SK-N-MC (cell line): ENCODE data around the gene EID3.

ENCODE experiments used
- DNase-seq: peaks from one replicate; pipeline ENCODE4 v3.0.0-alpha.2; 2011; ENCODE audit warnings: low read depth, low spot score
- H3K27ac ChIP-seq: fragments of 200-600 bp; sonication (generic); 2 replicates; pipeline ENCODE4 v1.5.1; 2016; ENCODE audit warnings: mixed run types
- H3K36me3 ChIP-seq: fragments of 200-600 bp; sonication (generic); 2 replicates; pipeline ENCODE4 v1.6.1; 2017; ENCODE audit warnings: antibody characterized with exemption, low read length, mixed read lengths; ENCODE audit not compliant: insufficient read depth
- H3K4me3 ChIP-seq: fragments of 200-600 bp; sonication (generic); 2 replicates; pipeline ENCODE4 v1.5.1; 2016
- H3K9ac ChIP-seq: fragments of 200-600 bp; sonication (generic); 2 replicates; pipeline ENCODE4 v1.8.0; 2017; ENCODE audit warnings: mixed run types, mixed read lengths; ENCODE audit not compliant: insufficient read length
- H3K9me3 ChIP-seq: fragments of 200-600 bp; sonication (generic); 2 replicates; pipeline ENCODE4 v1.6.1; 2017; ENCODE audit warnings: low read depth, mild to moderate bottlenecking, antibody characterized with exemption, low read length, moderate library complexity, mixed read lengths
- EZH2 ChIP-seq: fragments of 200-600 bp; sonication (generic); IDR thresholded peaks from one replicate; pipeline ENCODE4 v1.6.1; 2017; ENCODE audit warnings: antibody characterized with exemption
- FOXP2 ChIP-seq: optimal IDR thresholded peaks from 2 replicates; pipeline ENCODE3; 2011; ENCODE audit warnings: mild to moderate bottlenecking, moderate library complexity; ENCODE audit not compliant: insufficient read depth; ENCODE audit errors: extremely low read length, control extremely low read depth
- POLR2AphosphoS5 ChIP-seq: IDR thresholded peaks from 2 replicates; pipeline ENCODE4 v1.6.1; 2012; ENCODE audit warnings: mild to moderate bottlenecking, low read depth, low read length, borderline replicate concordance

The EID3 gene

GRCh38 chr12:104274811-104275210 is 28.7 kb upstream of the EID3 start:
- no peaks in the 10 kb centered on the region for H3K9me3 ChIP-seq
- no peak overlapping the region for H3K27ac ChIP-seq
- TF ChIP-seq FOXP2 (no peak), EZH2 (no peak), POLR2AphosphoS5 (no peak)
- H3K36me3 ChIP-seq = no peaks in the 10 kb centered on the region
- no peak overlapping the region for H3K9ac ChIP-seq
- DNase-seq = no peak
- no peak overlapping the region for H3K4me3 ChIP-seq

GRCh38 chr12:104275689-104276088 is 27.9 kb upstream of the EID3 start:
- TF ChIP-seq EZH2 (no peak), POLR2AphosphoS5 (no peak), FOXP2 (no peak)
- no peaks in the 10 kb centered on the region for H3K9me3 ChIP-seq
- no peak overlapping the region for H3K9ac ChIP-seq
- DNase-seq = no peak
- no peaks in the 10 kb centered on the region for H3K36me3 ChIP-seq
- no peak overlapping the region for H3K27ac ChIP-seq
- no peak overlapping the region for H3K4me3 ChIP-seq

- H3K36me3 ChIP-seq = no peaks in the 10 kb centered on the region
- no peaks in the 10 kb centered on the region for H3K9me3 ChIP-seq
- no peak for TF ChIP-seq FOXP2
- TF ChIP-seq POLR2AphosphoS5 = no peak
- no peak for TF ChIP-seq EZH2
- DNase-seq = no peak
- H3K9ac ChIP-seq = no peak overlapping the region
- H3K27ac ChIP-seq = no peak overlapping the region
- no peak overlapping the region for H3K4me3 ChIP-seq
These were observed 27.0 kb upstream of the EID3 start for GRCh38 chr12:104276273-104277131.

- DNase-seq = no peak
- Histone ChIP-seq H3K9me3 (no peaks in the 10 kb centered on the region), H3K36me3 (no peaks in the 10 kb centered on the region), H3K4me3 (no peak overlapping the region), H3K9ac (no peak overlapping the region), H3K27ac (no peak overlapping the region)
- TF ChIP-seq FOXP2 (no peak), POLR2AphosphoS5 (no peak)
These were observed 24.4 kb upstream of the EID3 start for GRCh38 chr12:104279164-104279563.

GRCh38 chr12:104280111-104280510 is 23.4 kb upstream of the EID3 start:
- H3K27ac ChIP-seq = no peak overlapping the region
- H3K4me3 ChIP-seq = no peak overlapping the region
- DNase-seq = no peak
- H3K9me3 ChIP-seq = no peaks in the 10 kb centered on the region
- TF ChIP-seq POLR2AphosphoS5 = no peak
- no peak for TF ChIP-seq FOXP2
- no peak for TF ChIP-seq EZH2
- H3K36me3 ChIP-seq = no peaks in the 10 kb centered on the region
- no peak overlapping the region for H3K9ac ChIP-seq

- Histone ChIP-seq H3K36me3 (no peaks in the 10 kb centered on the region), H3K27ac (no peak overlapping the region), H3K9me3 (no peaks in the 10 kb centered on the region), H3K9ac (no peak overlapping the region), H3K4me3 (no peak overlapping the region)
- no peak for DNase-seq
- TF ChIP-seq FOXP2 (no peak), POLR2AphosphoS5 (no peak), EZH2 (no peak)
These were observed 22.7 kb upstream of the EID3 start for GRCh38 chr12:104280717-104281458.

- no peak for DNase-seq
- H3K27ac ChIP-seq = no peak overlapping the region
- H3K4me3 ChIP-seq = no peak overlapping the region
- no peak for TF ChIP-seq POLR2AphosphoS5
- TF ChIP-seq FOXP2 = no peak
- no peak for TF ChIP-seq EZH2
- no peaks in the 10 kb centered on the region for H3K36me3 ChIP-seq
- no peaks in the 10 kb centered on the region for H3K9me3 ChIP-seq
- no peak overlapping the region for H3K9ac ChIP-seq
These were observed 21.9 kb upstream of the EID3 start for GRCh38 chr12:104281636-104282035.

- TF ChIP-seq POLR2AphosphoS5 (no peak), EZH2 (no peak), FOXP2 (no peak)
- no peak overlapping the region for H3K27ac ChIP-seq
- H3K4me3 ChIP-seq = no peak overlapping the region
- no peak overlapping the region for H3K9ac ChIP-seq
- H3K36me3 ChIP-seq = no peaks in the 10 kb centered on the region
- no peak for DNase-seq
- no peaks in the 10 kb centered on the region for H3K9me3 ChIP-seq
These were observed 21.4 kb upstream of the EID3 start for GRCh38 chr12:104282109-104282508.
